Stimulated activated CD4-positive, alpha-beta T cell treated with anti-CD3 and anti-CD28 coated beads, Interleukin-4, amount 100 ng/mL, for 48 hours (primary cell): ENCODE measurements around the gene FAM163A.
"Not testable (repeated sequence)": the region's sequence is repeated elsewhere in the genome, so short reads cannot be mapped to it uniquely, and the experiment has no call there.

Experiments used
- DNase-seq, 2 donors: peaks; one replicate each; pipeline ENCODE4 v3.0.0-alpha.2; 2020; ENCODE audit warnings: low read depth in 2 of 2

Gene FAM163A

DNA sequence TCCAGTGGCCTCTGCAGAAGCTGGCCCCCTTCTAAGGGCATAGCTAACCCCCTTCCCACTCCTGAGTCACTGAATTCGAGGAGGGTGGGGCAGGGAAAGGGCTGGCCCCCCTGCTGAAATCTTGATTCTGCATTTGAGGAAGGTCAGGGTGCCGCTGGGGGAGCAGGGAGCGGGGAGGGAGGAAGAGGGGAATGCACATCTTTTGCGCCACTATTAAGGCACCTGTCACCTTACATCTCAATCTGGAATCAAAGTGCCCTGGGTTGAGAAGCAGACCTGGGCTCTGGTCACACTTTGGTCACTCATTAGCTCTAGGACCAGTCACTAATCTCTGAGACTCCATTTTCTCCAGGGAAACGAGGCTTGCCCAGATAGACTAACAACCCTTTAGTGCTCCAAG, 72.5 kb downstream of the FAM163A start:
- DNase-seq = no peak

DNA sequence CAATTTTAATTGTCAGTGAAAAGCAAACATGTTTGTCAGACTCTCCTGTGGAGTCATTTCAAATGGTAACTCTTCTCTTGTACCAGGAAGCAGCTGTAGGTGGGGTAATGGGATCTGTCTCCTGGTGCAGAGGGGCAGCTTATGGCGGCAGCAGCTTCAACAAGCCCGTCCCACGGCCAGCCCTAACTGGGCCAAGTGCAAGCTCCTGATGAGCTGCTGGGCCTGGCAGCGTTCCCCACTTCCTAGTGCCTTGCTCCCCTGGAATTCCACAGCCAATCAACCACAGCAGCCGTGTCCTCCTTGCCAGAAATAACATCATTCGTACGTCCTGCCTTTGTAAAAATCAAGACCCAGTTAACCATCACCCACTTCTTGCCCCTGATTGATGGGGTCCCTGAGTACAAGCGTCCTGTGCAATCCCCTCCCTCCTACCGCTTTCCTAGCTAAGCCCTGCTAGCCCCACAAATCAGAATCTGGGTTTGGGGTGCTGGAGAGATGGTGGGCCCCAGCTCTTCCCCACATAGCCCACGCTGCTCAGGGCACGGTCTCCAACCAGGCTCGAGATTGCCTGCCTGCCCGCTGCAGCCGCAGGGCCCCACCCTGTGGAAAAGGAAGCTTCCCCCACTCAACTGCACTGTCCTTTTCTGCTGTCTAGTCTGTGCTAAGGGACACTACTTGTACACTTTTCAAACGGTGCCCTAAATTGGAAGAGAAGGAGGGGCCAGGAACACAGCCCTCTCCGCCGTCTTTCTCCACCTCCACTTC, 73.3 kb downstream of the FAM163A start:
- no peak for DNase-seq

DNA sequence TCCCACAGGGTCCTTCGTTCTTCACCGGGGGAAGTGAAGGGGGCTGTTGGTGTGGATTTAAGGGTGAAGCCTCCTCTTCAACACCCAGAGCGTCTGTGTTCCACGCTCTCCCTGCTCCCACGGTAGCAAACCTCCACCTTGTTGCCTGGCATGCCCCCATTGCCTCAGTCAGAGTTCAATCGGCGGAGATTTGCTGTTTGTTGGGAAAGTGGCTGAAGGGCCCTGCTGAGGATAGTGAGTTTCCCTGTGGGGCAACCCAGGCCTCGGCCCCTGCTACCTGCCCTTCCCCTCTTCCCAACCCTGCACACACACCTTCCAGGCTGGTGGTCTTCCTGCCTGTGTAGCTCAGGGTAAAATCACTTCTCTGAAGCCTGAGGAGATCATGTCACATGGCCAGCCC, 74.0 kb downstream of the FAM163A start:
- DNase-seq = no peak

DNA sequence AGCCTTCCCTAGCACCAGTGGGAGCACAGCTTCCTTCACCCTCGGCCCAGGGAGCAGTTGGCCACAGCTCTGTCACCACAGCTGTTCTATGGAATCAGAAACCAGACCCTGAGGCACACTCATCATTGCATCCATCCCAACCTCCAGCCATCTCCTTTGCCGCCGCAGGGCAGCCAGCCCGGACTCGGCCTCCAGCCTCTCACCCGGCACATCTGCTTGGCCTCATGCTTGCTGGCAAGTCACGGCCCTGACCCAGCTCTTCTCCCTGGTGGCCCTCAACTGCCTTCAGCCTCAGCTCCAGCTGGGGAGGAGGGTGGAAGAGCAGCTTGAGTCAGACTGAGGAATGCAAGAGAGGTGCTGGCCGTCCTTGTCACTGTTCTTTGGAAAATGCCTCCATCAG, 74.7 kb downstream of the FAM163A start:
- DNase-seq = no peak

DNA sequence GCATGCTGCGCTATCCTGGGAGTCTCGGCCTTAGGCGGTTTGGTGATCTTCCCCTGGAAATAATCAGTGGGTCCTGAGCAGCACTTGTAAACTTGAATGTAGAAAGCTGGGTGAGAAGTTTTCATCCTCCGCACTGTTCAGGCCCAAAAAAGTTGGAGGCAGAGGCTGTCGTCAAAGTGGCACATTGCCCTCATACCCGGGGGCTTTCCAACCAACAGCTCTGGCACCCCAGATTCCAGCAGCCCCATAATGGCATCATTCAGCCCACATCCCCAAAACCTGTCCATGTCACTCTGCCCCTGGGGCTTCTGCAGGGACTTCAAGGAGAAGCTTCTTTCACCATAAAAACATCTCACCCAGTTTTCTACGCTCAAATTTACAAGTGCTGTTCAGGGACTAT, 75.2 kb downstream of the FAM163A start:
- DNase-seq = no peak

DNA sequence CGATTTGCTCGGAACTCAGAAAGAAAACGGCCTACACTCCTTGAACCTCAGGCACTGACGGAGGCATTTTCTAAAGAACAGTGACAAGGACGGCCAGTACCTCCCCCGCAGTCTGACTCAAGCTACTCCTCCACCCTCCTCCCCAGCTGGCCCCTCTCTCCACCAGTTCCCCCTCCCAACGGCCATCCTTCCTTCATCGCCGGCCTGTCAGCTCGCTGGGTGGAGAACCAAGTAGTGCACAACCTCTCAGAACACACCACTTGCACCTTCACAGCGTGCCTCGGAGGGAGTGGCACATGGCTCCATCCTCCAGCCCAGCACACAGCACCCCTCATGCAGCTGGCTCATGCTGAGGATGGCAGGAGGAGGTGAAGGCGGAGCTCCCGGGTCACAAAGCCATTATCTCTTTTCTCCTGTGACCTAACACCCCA, 75.7 kb downstream of the FAM163A start:
- DNase-seq = no peak

DNA sequence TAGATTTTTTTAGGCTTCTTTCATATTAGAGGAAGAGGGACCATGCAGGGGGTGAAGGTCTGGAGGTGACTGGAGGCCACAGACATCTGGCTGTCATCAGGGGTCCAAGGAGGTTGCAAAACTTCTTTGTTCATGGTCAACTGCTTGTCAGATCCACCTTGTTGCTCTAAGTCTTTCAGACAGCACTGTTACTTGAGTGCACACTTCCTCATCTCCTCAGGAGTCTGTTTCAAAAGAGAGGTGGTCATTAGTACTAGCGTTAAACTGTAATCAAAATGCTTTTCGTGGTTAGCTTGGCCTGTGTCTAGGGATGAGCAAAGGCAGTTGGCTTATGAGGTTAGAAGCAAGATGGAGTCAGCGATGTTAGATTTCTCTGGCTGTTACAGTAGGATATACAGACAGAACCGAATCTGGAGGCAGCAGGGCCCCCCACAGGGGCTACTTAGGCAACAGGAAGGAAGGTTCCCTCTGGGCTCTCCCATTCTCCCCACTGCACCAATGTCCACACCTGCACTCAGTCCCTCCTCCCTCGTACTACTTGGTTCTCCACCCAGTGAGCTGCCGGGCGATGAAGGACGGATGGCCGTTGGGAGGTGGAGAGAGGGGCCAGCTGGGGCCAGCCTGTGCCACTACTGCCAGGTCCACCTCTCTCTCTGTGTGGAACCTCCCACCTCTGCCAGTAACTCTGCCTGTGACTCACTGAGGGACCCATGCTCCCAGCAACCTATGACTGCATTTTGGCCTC, 77.3 kb downstream of the FAM163A start:
- DNase-seq = no peak

DNA sequence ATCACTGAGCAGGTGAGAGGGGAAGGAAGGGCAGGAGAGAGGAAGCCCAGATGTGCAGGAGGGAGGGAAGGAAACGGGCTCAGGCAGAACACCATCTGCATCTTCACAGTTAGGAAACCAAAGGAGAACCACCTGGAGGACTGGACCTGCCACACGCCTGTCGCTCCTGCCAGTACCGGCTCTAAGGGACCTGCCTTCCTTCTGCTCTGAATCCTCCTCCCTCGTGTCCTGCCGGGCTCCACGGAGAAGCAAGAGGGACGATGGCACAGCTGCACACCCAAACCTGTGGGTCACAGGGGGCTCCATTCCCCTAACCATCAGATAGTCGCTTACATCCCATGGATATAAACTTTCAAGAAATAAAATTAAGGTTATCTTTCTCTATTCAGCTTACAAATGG, 78.4 kb downstream of the FAM163A start:
- no peak for DNase-seq

DNA sequence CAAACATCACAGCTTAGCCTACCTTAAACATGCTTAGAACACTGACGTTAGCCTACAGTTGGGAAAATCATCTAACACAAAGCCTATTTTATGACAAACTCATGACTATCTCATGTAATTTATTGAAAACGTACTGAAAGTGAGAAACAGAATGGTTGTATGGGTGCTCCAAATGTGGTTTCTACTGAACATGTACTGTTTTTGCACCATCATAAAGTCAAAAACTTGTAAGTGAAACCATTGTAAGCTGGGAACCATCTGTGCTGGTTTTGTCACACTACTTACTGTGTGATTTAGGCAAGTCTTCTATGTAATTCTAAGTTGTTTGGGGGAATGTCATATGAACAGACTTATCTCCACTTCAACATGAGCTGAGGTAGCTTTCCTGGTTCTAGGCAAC, 79.0 kb downstream of the FAM163A start:
- DNase-seq = no peak

DNA sequence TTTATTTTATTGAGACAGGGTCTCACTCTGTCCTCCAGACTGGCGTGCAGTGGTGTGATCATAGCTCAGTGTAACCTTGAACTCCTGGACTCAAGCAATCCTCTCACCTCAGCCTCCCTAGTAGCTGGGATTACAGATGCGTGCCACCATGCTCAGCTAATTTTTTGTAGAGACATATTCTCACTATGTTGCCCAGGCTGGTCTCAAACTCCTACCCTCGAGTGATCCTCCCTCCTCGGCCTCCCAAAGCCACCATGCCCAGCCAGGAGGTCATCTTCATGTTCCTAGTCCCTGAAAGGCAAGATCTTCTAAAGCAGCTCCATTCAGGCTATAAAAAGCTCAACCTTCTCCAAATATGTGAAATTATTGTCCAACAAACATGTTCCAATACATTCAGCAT, 80.6 kb downstream of the FAM163A start:
- DNase-seq = no peak

DNA sequence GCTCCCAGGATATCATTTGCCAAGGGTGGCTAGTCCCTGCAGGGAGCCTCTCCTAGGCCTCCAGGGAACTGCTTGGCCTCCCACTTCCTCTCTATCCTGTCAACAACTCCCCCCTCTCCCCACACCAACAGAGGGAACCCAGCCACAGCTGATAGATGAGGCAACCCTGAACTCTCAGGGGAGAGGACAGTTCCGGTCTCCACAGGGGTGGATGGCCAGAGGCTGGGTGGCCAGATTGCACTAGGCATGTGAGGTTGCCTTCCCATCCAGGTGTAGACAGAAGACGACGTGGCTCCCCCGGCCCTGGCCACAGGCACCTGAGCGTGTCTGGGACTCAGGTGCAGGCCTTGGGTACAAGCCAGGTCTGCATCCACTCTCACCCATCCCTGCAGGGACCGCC, 81.2 kb downstream of the FAM163A start:
- DNase-seq = no peak

DNA sequence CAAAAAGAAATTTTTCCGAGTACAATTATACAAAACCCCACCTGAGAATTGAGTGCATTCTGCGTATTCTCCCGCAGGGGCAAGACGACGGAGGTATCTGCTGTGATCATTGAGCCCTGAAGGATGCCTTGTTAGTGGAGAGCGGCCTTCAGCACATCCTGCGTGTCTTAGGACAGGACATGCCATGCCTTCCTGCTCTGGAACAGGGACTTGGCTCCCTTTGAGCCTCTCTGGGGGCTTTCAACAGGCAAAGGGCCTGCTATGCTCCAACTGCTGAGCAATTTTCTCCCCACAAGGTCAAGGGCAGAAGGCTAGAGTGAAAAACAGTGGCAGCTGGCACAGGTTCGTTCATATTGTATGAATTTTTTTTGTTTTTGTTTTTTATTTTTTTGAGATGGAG, 82.1 kb downstream of the FAM163A start:
- no peak for DNase-seq

DNA sequence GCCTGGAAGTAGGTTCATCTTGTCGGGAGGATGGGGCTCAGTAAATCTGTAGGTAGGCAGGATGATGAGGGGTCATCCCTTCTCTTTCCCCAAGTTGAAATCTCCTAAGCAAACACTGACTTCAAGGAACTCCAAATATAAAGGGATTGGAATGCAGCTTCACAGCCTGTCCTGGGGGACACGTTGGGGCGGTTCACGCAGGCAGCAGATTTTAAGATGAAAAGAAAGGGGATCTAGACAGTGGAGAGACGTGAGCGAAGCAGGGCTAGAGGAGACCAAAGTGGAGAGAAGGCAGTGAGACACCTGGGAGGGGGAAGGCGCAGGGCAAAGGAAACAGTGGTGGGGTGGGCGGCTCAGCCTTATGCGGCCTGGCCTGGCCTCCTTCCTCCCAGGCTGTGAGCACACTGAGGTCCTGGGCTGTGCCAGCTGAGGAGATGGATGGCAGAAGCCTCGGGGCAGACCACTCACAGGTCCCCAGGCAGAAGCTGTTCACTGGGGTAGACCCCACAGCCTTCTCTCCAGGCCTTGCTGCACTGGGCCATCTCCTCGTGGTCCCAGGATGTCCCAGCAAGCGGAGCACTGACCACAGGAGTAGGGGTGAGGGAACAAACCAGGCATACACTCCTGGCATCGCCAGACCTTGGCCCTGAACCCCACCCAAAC, 82.8 kb downstream of the FAM163A start:
- DNase-seq = no peak

DNA sequence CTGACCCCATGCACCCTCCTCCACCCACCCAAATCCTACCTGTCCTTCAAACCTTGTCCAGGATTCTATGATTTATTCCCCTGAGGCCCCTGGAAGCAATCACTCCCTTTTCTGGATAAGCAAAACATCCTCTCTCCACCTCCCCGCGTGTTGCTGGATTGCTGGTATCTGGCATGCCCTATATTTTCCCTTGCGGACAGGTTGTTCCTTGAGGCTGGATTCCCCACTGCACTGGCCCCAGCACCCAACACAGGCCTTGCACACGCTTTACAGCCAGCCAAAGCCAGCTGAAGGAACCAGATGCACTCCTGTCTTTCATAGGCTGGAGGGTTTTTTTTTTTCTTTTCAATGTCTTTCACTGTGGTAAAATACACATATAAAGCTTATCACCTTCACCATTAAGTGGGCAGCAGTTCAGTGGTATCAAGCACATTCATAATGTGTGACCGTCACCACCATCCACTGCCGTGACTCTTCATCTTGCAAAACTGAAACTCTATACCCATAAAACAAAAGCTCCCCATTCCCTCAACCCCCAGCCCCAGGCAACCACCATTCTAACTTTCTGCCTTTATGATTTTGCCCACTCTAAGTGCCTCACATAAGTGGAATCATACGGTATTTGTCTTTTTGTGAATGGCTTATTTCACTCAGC, 83.7 kb downstream of the FAM163A start:
- no peak for DNase-seq

DNA sequence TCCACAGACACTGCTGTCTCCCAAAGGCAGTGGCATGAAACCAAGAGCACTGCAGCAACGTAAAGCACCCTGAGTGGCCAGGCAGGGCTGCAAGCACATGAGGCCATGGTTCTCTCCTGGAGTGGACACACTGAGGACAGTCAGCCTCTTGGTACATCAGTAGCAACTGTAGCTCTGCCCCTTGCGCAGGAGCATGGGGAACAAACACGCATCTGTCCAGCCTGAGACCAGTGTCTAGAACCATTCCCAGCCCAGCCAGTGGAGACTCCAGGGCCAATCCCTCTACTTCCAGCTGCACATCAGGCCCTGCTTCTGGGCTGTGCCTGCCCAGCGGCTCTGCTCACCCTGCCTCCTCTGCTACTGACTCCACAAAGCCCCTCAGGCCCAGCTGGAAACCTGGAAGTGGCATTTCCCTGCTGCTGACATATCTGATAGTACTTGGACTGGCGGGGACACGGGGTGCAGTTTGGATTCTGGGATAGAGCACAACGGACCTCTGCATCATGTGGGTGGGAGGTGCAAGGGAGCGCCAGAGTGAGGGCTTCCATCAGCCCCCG, 85.5 kb downstream of the FAM163A start:
- DNase-seq = no peak

DNA sequence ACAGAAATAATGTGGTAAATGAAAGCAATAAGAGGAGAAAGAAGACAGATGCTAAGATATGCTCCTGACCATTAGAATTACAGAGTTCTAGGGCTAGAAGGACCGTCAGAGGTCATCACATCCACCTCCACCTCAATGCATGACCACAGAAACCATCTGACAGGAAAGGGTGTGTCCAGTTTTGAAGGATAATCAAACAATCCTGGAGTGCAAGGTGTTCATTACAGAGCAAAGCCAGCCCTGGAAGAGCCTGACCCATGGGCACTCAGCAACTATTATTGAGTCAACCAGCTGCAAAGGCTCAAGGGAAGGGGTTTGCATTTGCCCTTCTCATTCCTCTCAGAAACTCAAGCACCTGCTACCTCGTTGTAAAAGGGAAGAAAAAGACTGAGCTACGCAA, 88.1 kb downstream of the FAM163A start:
- no peak for DNase-seq

DNA sequence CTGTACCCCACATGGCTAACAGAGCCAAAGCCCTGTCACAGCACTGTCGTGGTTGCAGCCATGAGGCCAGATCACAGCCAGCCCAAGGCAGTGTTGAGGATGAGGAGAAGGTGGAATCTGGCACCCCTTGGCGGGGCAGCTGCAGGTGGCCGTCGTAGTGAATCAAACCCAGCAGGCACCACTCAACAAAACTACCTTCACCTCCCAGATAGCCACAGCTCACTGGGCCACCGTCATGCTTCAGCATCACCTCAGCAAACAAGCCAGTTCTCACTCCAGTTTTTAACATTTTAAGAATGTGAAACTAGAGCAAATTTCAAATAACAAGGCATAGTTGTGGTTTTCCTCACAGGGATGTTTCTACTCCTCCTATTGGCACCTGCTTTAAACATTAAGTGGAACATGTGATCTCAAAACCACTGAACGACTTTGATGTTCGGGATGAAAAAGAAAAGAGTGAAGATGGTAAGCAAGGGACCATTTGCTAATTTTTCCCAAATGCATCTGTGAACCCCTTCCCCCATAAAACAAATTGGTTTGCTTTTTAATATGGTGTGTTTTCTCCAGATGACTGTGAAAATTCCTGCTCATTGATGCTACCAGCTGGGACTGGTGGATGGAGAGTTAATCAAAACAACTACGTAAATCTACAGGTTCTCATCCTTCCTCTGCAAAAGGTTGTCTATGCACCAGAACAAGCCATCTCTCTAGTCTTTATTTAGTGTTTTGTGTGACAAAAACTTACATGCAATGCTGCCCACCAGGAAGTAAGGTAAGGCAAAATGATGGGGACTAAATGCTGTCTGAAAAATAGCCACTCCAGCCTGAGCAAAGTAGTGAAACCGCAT, 89.0 kb downstream of the FAM163A start:
- DNase-seq = no peak

DNA sequence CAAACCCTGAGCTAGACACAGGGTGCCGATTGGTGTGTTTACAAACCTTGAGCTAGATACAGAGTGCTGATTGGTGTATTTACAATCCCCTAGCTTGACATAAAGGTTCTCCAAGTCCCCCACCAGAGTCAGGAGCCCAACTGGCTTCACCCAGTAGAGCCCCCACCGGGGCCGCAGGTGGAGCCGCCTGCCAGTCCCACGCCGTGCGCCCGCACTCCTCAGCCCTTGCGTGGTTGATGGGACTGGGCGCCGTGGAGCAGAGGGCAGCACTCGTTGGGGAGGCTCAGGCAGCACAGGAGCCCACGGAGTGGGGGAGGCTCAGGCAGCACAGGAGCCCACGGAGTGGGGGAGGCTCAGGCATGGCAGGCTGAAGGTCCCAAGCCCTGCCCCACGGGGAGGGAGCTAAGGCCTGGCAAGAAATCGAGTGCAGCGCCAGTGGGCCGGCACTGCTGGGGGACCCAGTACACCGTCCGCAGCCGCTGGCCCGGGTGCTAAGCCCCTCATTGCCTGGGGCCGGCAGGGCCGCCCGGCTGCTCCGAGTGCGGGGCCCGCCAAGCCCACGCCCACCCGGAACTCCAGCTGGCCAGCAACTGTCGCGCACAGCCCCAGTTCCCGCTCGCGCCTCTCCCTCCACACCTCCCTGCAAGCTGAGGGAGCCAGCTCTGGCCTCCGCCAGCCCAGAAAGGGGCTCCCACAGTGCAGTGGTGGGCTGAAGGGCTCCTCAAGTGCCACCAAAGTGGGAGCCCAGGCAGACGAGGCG, 93.8 kb downstream of the FAM163A start:
- DNase-seq = not testable (repeated sequence)

DNA sequence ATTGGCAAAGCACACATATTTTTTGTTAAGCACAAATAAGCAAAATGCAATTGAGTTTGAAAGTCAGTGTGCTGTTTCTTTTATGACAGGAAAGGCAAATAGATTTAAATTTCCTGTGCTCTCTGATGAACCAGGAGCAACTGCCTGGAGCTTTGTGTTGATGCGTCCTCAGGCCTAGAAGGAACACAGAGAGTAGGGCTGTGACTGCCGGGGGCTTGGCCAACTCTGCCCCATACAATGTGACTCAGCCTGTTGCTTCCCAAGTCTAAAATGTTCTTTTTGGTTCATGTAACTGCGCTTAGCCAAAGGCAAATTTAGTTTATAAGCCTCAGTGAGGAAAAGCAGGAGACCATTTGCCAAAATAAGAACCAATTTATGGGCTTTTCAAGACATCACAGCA, 97.0 kb downstream of the FAM163A start:
- DNase-seq = no peak

DNA sequence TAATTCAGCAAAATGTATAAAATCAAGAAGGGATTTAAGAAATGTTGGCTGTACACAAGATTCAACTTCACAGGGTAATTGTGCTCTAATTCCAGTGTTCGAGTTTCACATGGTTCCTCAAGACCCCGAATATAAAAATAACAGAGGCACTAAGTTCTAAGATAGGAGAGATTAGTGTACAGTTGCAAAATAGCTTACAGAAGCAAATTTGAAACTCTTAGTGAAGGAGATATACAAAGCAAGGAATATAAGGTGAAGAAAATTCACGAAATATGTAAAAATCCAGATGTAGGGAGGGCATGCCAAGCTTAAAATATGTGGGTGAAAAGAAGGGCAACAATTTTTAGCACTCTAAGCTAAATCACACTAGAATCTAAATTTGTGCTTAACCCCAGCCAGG, 105.1 kb downstream of the FAM163A start:
- no peak for DNase-seq
